GM21360 (cell line): Measurements from ENCODE around the gene ABCA7.

Experiments
- ATAC-seq: cut with Tn5 transposase; IDR thresholded peaks from one replicate; pipeline ENCODE4 v1.9.1; 2021; ENCODE audit warnings: mild to moderate bottlenecking, moderate library complexity; ENCODE audit not compliant: unreplicated experiment

ABCA7 gene

DNA sequence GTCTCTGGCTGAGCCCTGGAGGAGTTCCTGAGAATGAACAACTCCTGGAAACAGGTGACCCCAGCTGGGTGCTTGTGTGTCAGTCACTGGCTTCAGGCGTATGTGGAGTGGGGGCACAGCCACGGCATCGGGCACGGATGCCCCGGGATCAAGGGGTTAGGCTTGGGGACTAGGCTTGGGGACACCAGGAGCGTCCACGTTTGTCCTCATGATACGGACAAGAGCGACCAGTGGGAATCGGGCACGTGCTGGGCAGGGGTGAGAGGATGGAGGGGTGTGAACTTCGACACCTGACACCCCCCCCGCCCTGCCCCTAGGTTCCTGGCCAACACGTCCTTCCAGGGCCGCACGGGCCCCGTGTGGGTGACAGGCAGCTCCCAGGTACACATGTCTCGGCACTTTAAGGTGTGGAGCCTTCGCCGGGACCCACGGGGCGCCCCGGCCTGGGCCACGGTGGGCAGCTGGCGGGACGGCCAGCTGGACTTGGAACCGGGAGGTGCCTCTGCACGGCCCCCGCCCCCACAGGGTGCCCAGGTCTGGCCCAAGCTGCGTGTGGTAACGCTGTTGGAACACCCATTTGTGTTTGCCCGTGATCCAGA is 35.6 kb upstream of the ABCA7 start:
- ATAC-seq: no peak

DNA sequence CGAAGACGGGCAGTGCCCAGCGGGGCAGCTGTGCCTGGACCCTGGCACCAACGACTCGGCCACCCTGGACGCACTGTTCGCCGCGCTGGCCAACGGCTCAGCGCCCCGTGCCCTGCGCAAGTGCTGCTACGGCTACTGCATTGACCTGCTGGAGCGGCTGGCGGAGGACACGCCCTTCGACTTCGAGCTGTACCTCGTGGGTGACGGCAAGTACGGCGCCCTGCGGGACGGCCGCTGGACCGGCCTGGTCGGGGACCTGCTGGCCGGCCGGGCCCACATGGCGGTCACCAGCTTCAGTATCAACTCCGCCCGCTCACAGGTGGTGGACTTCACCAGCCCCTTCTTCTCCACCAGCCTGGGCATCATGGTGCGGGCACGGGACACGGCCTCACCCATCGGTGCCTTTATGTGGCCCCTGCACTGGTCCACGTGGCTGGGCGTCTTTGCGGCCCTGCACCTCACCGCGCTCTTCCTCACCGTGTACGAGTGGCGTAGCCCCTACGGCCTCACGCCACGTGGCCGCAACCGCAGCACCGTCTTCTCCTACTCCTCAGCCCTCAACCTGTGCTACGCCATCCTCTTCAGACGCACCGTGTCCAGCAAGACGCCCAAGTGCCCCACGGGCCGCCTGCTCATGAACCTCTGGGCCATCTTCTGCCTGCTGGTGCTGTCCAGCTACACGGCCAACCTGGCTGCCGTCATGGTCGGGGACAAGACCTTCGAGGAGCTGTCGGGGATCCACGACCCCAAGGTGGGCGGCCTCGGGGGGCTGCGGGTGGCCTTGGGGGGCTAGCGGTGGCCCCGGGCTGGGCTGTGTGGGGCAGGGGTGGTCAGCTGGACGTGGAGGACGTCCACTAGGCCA is 34.9 kb upstream of the ABCA7 start:
- no peak for ATAC-seq

DNA sequence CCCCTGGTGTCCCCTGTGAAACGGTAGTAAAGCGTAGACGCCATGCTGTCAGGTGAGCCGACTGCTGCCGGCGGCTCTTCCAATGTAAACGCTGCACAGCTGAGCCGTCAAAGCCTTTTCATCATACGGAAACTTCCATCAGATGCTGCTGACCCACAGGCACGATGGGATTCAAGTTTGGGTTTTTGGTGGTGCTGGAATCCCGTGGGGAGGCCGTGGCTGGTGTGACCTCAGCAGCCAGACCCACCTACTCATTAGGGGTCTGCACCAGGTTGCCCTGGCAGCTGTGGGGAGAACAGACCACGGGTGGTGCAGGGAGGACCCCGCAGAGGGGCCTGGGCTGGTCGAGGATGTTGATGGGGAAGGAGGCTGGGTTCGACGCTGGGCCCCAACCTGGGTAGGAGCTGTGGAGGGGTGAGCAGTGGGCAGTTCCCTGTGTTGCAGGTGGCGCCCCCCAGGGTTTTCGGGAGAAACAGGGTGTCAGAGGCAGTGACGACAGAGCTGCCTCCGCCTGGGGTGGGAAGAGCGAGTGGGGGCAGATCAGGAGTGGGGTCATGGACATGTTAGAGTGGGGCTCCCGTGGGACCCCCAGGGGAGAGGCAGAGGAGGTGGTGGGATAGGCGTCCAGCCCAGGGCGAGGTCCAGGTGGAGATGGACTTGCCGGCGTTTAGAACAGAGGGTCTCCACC is 33.1 kb upstream of the ABCA7 start:
- no peak for ATAC-seq

DNA sequence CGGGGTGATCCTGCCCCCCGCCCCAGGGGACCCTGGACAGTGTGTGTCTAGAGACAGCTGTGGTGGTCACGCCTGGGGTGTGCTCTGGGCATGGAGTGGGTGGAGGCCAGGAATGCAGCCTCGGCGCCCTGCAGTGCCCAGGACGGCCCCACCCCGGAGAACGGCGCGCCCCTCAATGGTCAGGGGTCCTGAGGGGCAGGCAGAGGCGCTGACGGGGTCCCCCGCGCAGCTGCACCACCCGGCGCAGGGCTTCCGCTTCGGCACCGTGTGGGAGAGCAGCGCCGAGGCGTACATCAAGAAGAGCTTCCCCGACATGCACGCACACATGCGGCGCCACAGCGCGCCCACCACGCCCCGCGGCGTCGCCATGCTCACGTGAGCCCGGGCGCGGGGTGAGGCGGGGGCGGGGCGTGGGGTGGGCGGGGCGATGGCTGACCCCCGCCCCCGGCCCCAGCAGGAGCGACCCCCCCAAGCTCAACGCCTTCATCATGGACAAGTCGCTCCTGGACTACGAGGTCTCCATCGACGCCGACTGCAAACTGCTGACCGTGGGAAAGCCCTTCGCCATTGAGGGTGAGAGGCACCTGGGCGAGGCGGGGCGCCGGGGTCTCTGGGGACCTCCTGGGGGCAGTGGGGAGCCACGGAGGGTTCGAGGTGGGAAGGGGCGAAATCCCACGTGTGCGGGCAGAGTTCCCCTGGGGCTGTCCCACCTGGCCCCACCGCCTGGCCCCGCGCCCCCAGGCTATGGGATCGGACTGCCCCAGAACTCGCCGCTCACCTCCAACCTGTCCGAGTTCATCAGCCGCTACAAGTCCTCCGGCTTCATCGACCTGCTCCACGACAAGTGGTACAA is 32.3 kb upstream of the ABCA7 start:
- no peak for ATAC-seq

DNA sequence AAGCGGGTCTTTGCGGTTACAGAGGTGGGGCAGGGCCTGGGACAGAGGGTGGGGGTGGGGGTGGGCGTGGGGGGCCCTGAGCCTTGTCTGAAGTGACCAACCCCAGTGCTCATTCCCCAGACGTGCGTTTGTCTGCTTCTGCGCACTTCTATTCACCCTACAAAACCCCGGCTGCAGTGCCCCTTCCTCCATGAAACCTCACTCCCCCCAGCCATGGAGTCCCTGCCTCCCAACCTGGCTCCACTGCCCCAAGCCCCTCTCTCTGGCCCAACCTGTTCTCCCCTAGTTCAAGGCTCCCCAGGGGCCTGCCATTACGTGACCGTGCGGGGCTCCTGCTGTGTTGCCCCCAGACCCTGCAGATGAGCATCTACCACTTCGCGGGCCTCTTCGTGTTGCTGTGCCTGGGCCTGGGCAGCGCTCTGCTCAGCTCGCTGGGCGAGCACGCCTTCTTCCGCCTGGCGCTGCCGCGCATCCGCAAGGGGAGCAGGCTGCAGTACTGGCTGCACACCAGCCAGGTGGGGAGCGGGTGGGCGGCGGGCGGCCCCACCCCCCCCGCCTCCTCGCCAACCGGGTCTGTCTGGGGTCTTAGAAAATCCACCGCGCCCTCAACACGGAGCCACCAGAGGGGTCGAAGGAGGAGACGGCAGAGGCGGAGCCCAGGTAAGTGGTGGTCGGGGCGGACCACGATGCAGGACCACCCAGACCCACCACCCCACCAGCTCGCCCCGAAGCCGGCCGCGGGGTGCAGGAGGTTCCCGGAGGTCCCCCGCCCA is 31.5 kb upstream of the ABCA7 start:
- no peak for ATAC-seq

DNA sequence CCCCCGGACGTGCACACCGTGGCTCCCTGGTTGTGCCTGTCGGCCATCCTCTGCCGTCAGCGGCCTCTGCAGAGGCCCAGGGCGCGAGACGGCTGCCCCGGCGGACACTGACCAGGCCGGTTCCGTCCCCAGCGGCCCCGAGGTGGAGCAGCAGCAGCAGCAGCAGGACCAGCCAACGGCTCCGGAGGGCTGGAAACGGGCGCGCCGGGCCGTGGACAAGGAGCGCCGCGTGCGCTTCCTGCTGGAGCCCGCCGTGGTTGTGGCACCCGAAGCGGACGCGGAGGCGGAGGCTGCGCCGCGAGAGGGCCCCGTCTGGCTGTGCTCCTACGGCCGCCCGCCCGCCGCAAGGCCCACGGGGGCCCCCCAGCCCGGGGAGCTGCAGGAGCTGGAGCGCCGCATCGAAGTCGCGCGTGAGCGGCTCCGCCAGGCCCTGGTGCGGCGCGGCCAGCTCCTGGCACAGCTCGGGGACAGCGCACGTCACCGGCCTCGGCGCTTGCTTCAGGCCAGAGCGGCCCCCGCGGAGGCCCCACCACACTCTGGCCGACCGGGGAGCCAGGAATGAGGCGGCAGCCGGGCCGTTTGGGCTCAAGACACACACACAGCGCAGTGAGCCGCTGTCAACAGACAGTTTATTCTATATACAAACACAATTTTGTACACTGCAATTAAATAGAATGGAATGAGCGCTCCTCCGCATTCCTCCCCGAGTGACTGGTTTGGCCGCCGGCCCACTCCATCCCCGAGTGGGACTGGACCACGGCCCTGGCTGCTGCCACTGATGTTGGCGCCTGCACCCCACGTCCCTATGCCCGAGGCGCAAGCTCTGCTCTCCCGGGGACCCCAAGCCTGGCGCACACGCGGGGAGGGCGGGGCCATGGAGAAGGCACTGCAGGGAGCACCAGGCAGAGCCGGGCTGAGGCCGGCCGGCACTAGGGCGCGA is 30.6 kb upstream of the ABCA7 start:
- no peak for ATAC-seq

DNA sequence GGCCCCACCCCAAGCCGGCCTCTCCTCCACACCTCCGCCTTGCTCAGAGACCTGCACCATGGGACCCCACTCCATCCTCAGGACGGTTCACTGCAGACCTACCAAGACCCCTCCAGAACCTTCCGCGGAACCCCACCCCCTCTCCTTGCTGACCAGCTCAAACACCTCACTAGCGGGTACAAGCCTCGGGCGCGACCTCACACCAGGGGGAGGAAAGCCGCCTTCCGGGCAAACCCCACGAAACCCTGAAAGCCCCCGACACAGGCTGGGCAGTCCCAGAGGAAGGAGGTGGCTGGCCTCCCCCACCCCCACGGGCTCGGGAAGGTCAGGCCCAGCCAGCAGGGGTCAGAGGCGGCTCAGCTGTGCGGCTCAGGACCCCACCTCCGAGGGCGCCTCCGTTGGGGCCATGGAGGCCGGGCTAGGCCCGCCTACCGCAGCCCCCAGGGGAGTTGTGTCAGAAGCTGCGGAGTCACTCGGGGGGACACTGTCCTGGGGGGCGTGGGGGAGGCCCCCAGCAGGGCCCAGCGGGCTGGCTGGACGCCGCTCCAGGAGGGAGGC is 29.8 kb upstream of the ABCA7 start:
- no peak for ATAC-seq

DNA sequence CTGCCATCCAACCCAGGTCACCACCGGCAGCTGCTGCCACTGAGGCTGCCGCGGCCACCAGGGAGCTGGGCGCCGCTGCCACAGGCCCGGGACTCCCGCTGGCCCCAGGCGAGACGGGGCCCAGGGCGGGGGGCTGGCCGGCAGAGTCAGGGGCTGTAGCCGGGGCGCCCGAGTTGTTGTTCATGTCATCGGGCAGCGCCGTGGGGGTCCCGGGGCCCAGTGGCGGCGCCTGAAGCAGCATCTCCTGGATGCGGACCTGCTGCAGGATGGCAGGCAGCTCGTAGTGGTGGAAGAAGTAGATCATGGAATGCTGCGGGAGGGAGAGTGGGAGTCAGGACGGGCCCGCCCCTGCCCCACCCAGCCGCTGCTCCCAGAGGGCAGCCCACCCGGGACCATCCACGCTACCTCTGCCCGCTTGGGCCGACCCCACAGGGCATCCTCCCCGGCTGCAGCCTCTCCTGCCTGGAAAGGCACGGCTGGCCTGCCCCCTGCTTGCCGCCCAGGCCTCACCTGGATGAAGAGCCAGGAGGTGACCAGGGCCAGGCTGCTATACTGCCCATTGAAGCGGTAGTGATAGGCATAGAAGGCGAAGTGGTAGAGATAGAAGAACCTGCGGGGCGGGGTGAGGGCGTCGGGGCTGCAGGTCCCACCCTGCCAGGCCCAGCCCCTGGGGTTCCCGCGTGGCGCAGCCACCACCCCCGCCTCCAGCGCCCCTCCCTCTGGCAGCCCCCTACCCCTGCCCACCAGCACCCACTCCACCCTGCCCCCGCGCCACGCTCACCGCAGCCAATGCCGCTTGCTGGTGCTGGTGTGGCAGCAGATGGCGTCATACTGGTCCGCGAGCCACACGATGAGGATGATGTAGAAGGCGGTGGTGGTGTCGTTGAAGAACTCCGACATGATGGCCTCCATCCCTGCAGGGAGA is 29.1 kb upstream of the ABCA7 start:
- no peak for ATAC-seq

DNA sequence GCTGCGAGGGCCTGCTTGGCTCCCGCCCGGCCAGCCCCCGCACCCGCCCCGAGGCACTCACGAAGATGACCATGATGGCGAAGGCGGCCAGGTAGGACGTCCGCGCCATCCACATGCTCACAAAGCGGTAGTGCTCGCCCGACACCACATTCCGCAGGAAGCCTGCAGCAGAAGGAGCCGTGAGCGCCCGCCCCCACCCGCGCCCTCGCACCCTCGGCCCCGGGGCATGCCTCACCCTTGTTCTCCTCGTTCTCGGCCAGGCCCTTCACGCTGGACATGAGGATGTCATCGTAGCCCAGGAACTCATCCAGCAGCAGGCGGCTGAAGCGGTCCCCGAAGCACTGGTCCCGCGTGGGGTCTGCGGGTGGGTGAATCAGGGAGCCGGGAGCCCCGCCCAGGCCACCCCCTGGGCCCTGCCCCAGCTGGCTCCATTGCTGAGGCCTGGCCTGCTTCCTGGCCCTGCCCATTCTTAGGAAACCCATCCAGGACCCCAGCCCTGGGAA is 28.0 kb upstream of the ABCA7 start:
- ATAC-seq: no peak

DNA sequence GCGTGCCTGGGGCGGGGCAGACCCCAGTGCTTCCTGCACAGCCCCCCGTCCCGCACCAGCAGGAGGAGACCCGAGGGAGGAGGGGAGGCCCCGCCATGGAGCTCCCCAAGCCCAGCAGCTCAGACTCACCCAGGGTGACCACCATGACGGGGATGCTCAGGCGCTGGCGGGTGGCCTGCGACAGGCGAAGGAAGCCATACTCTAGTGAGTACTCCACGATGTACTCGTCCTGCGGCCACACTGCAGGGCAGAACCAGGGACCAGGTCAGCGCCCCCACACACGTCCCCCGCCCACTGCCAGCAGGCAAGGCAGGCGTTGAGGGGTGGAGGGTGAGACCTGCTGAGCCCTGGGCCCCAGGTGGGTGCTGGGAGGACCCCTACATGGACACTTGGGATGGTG is 27.6 kb upstream of the ABCA7 start:
- ATAC-seq: no peak

DNA sequence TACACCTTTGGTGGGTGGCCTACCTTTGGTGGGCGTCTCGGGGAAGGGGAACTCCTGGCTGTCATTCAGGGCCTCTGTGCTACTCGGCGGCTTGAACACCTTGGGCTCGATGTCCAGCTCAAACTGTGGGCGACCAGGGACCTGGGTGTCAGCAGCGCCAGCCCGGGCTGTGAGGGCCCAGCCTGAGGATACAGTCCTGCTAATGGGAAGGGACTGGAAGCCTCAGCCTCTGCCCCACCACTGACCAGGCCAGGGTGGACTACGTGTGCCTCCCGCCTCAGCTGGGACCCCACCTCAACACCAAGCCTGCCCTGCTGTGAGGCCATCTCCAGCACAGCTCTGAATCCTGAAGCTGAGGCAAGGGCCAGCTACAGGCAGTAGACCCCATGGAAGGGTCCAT is 26.7 kb upstream of the ABCA7 start:
- no peak for ATAC-seq

DNA sequence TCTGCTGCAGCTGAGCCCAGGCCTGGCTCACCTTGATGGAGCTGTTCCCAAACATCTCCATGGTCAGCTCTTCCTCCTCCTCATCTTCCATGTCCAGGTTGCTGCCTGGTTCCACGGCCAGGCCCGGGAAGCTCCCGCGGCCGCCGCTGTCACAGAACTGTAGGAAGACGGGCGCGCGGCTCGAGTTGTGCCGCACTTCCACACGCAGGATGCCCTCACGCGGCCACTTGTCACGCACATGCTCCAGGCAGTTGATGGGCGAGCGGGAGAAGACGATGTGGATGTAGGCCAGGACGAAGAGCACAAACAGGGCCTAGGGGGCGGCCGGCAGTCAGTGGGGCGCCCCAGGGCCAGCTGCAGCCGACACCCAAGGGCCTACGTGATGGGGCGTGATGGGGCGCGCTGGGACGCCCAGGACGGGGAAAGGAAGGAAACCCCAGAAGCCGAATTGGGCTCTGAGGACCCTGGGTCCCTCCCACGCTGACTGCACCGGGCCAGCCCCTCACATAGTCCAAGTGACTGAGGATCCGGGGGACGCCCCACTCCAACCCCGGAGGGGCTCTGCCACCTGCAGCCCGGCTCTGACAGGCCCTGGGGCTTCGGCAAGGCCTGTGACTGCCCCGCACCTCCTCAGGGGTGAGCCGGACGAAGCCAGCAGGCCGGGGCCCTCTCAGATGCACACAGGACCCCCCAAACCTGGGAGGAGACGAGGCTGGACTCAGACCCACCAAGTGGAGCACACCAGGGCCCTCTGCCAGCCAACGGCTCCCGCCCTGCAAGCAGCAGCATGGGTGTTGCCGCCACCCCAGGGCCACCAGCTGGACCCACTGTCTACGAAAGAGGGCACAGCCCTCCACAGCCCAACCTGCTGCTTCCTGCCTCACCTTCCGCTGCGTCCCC is 25.5 kb upstream of the ABCA7 start:
- no peak for ATAC-seq

DNA sequence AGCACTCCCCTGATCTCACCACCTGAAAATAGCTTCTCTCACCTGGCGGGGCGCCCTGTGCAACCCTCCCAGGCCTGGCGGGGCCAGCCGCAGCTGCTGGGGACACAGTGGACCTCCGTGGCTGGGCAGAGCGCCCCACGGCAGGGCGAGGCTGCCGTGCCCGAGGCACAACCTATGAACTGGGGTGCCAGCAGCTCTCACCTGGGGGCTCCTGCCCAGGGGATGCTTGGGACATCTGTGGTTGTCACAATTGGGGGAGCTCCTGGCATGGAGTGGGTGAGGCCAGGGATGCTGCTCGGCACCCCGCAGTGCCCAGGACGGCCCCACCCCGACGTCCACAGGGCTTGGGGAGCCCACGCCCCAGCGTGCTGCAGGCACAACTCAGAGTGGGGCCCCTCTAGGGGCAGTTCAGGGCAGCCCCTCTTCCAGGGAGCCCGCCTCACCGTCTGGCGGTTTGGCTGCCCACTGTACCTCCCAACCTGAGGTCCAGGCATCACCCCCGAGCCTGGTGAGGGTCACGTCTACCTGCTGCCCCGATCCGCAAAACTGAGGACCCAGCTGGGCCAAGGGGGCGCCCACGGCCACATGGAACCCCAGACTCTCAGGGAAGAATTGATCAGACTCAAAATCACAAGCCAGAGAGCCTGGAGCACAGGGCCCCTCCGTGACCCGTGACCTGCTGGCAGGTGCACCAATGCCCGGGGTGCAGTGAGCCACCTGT is 24.7 kb upstream of the ABCA7 start:
- no peak for ATAC-seq

DNA sequence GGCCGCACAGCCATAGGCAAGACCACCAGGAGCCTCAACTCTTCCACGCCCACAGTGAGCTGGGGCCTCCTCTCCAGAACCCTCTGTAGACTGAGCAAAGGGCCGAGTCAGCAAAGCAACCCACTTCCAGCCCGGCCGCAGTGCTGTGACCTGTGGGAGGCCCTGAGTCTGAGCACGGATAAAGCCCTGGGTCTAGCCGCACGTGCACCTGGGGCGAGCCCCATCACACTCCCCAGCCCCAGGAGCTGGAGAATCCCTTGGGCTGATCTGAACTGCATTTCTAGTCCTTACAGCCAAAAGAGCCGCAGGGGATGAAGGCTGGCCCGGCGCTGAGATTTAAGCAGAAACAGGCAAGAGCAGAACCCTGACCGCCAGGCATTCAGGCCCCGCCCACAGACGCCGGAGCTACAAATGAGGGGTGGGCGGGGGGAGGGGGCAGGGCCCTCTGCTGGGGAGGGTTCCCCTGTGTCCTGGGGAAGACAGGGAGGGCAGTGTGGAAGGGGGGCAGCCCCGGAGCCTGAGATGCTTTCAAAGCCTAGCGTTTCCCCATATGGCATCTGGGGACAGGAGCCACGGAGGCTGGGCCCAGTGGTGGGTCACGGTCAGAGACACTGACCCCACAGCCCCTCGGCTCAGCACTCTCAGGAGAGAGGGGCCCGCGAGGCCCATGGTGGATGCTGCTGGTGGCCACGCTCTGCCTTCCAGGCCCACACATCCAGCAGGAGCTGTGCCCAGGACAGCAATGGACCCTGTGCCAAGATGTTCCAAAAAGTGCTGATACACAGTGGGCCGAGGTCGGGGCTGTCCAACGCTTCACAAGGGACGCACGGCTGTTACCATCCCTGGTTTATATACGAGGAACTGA is 23.9 kb upstream of the ABCA7 start:
- ATAC-seq: no peak

DNA sequence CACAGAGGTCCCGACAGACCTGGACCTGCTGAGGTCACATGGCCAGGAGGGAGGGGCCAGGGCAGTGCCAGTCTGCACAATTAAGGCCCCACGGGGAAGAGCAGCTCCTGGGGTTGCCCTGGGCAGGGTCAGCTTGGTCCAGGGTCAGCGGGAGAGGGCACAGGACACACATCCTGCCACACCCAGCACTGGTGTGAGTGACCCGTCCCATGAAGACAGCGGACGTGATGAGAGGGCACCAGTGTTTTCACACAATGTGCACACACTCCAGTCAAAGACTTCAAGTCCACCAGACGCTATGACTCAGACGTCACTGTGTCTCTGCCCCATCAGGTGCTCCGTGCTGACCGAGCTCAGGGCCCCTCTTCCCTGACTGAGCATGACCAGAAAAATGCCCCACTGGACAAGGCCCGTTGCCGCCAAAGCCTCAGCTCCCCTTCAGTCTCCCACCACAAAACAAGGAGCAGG is 23.2 kb upstream of the ABCA7 start:
- ATAC-seq: no peak
